ENCODE results near the gene SUPT4H1.

Gene SUPT4H1

DNA sequence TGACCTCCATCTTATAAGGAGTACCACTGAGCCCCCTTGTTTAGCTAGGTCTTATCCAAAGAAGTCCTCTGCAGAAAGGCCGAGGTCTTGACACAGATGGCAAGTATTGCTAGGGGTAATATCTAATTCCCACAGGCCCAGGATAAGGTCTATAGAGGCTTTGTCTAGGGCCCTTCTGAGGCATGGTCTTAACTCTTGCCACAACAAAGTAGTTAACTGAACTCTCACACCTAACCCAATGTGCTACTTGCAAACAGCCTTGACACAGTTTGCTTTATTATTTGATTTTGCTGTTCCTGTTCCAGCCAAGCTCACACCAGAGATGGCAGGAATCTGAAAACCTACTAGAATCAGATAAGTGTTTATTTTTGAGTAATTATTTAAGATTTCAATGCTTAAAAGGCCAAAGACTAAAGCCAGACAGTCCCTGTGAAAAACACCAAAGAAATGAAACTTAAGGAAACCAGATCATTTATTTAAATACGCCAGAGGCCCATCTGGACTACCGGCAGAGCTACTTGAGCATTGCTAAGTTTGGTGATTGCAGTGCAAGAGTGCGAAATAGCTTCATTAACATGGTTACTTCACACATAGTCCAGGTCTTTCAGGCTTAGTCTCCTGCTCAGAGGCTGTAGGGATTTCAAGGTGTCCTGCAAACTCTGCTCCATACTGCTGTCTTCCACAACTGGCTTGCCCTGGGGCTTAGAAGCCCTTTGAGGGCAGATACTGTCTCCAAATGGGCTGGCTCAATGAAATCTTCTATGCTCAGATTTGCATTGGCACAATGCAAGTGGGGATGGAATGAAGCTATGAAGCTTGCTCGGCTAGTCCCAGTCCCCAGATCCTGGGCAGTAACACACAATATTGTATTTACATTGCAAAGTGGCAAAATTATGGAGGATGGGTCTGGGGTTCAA, 28.5 kb upstream of the SUPT4H1 start:
- TF ChIP-seq CTCF (IDR thresholded peaks at IDR 0.05; ENCODE audit: low read depth, low read length, missing control alignments): no peak
- in situ Hi-C loops (cut with HindIII; ENCODE audit: low sequenced_read_pairs): no loop called here
- H3K4me3 ChIP-seq (ENCODE audit: low read depth, low read length): no peak overlapping the region
- DNase-seq (ENCODE audit: low read depth): no peak

GRCh38 chr17:58379511-58379824, 27.5 kb upstream of the SUPT4H1 start:
- in situ Hi-C loops (cut with HindIII; ENCODE audit: low sequenced_read_pairs): no loop called here
- no peak for TF ChIP-seq CTCF (IDR thresholded peaks at IDR 0.05; ENCODE audit: low read depth, low read length, missing control alignments)
- no peak overlapping the region for H3K4me3 ChIP-seq (ENCODE audit: low read depth, low read length)
- DNase-seq (ENCODE audit: low read depth): no peak

GRCh38 chr17:58378733-58379510, 26.9 kb upstream of the SUPT4H1 start:
- H3K4me3 ChIP-seq (ENCODE audit: low read depth, low read length): no peak overlapping the region
- no peak for TF ChIP-seq CTCF (IDR thresholded peaks at IDR 0.05; ENCODE audit: low read depth, low read length, missing control alignments)
- DNase-seq (ENCODE audit: low read depth): no peak
- in situ Hi-C loops (cut with HindIII; ENCODE audit: low sequenced_read_pairs): no loop called here

DNA sequence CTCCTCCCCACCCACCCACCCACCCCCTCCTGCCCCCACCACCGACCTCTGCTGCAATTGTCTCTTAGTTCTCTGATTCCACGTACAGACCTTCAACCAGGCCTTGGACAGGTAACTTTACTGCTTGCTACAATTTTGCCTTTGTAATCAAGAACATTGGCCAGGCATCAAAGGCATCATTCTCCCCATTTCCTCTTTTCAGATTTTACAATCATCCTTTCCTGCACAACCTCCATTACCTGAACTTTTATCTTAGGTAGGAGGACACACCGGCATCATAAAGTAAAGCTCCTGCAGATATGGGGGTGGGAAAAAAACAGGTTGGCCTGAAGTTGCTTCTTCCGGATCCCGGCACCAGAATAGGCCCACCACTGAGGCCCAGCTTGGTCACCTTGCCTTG, 25.7 kb upstream of the SUPT4H1 start:
- no peak for DNase-seq (ENCODE audit: low read depth)
- in situ Hi-C loops (cut with HindIII; ENCODE audit: low sequenced_read_pairs): no loop called here
- H3K4me3 ChIP-seq (ENCODE audit: low read depth, low read length): no peak overlapping the region
- no peak for TF ChIP-seq CTCF (IDR thresholded peaks at IDR 0.05; ENCODE audit: low read depth, low read length, missing control alignments)

- no peak for DNase-seq (ENCODE audit: low read depth)
- no peak for TF ChIP-seq CTCF (IDR thresholded peaks at IDR 0.05; ENCODE audit: low read depth, low read length, missing control alignments)
- no peak overlapping the region for H3K4me3 ChIP-seq (ENCODE audit: low read depth, low read length)
- in situ Hi-C loops (cut with HindIII; ENCODE audit: low sequenced_read_pairs): no loop called here
Measured at GRCh38 chr17:58377093-58377601, 25.1 kb upstream of the SUPT4H1 start.

GRCh38 chr17:58376472-58377000, 24.5 kb upstream of the SUPT4H1 start:
- no peak for DNase-seq (ENCODE audit: low read depth)
- in situ Hi-C loops (cut with HindIII; ENCODE audit: low sequenced_read_pairs): no loop called here
- no peak overlapping the region for H3K4me3 ChIP-seq (ENCODE audit: low read depth, low read length)
- TF ChIP-seq CTCF (IDR thresholded peaks at IDR 0.05; ENCODE audit: low read depth, low read length, missing control alignments): no peak

All from astrocyte of the cerebellum (primary cell).